Epidermal melanocyte (primary cell): ENCODE measurements around the gene GZMM.

ENCODE experiments used
- DNase-seq: peaks from one replicate; pipeline ENCODE4 v3.0.0; 2011; ENCODE audit warnings: low spot score; ENCODE audit not compliant: insufficient read length

The GZMM gene

GRCh38 chr19:535017-535835 is 8.6 kb upstream of the GZMM start:
- DNase-seq: no peak

GRCh38 chr19:536031-536880 is 7.6 kb upstream of the GZMM start:
- DNase-seq: no peak

GRCh38 chr19:536881-537404 is 6.9 kb upstream of the GZMM start:
- DNase-seq: no peak

- DNase-seq: no peak
Observed at GRCh38 chr19:538641-539428, 5.0 kb upstream of the GZMM start.

- no peak for DNase-seq
Observed at GRCh38 chr19:539429-540030, 4.3 kb upstream of the GZMM start.

GRCh38 chr19:540867-541637 is 2.8 kb upstream of the GZMM start:
- DNase-seq: no peak

GRCh38 chr19:541699-542098 is 2.2 kb upstream of the GZMM start:
- DNase-seq: no peak

- no peak for DNase-seq
Observed at GRCh38 chr19:542173-542866, 1.5 kb upstream of the GZMM start.

- no peak for DNase-seq
Observed at GRCh38 chr19:547117-547516, 3.3 kb downstream of the GZMM start.

- DNase-seq: no peak
Observed at GRCh38 chr19:547836-548720, 4.2 kb downstream of the GZMM start.

GRCh38 chr19:548886-549830 is 5.3 kb downstream of the GZMM start:
- DNase-seq: no peak

GRCh38 chr19:554817-555216 is 11.0 kb downstream of the GZMM start:
- DNase-seq: no peak

- no peak for DNase-seq
Observed at GRCh38 chr19:555474-555808, 11.6 kb downstream of the GZMM start.

GRCh38 chr19:556611-557382 is 12.9 kb downstream of the GZMM start:
- no peak for DNase-seq

GRCh38 chr19:558770-559439 is 15.1 kb downstream of the GZMM start:
- DNase-seq: no peak

- no peak for DNase-seq
Observed at GRCh38 chr19:560121-560520, 16.3 kb downstream of the GZMM start.
